HG03095 (cell line): ENCODE results near the gene VPS29.

Experiments
- ATAC-seq: cut with Tn5 transposase; IDR thresholded peaks from one replicate; pipeline ENCODE4 v1.9.1; 2021; ENCODE audit warnings: moderate library complexity; ENCODE audit not compliant: unreplicated experiment

The VPS29 gene

DNA sequence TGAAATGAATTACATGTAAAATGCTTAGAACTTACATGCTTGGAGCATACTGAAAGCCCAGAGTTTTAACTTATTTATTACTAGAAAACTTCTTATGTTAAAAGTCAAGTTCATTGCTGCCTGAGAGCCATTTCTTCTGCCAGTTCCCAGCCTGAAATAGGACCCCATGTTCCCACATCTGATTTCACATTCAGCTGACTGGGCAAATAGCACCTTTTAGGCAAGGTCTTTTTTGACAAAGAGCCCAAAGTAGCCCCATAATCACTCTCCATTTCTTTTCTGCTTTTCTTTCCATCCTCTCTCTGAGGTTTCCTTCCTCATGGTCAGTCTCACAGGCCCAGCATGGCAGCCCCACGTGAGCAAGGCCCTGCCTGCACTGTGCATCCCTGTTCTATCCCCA is 50.6 kb downstream of the VPS29 start:
- no peak for ATAC-seq

DNA sequence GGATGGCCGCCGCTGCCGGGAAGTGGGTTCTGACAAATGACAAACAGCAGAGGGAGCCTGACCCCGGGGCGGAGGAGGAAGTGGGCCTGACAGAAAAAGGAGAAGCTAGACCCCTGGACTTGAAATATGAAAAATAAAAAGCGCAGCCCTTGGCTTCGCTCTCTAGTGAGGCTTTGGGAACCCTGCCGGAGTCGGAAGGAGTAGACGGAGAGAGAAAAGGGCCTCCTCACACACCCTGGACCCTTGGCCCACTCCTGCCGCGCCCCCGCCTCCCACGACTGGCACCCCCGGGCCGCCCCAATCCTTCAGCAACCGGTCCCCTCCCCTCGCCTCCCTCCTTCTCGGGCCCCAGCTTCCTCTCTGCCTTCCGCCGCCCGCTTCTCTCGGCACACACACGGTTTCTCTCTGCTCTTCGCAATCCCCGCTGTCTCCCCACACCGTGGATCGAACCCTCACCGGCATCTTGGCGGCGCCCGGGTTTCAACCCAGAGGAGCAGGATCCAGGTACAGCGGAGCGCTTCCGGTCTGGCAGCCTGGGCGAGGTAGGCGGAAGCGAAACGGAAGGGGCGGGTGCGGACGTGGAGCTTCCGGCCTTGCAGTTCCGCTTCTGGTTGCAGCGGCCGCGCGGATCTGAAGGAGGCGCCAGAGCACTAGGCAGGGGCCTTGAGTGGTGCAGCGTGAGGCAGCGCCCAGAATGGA is 52.0 kb downstream of the VPS29 start, which contains the start of gene ARPC3:
Gene ARPC3, minus strand, starts transcription at position 539 of the 699 bp plus-strand sequence. Its CDS starts 77 bp downstream, at position 462.
- peak; percentile 86 for ATAC-seq

DNA sequence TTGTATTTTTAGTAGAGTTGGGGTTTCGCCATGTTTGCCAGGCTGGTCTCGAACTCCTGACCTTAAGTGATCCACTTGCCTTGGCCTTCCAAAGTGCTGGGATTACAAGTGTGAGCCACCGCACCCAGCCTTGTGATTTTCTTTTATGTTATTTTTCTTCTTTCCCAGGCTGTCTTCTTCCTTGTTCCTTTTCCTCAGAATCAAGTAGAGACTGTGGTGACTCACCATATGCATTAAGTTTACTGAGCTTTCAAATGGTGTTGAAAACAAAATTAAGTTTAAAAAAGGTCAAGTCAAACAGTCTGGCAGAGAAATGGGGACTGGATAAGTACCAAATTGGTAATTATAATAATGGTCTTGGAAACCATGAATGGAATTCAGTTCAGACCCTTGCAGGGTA is 57.5 kb downstream of the VPS29 start:
- ATAC-seq, result no peak
